K562 (cell line): ENCODE results near the gene CAMK1D. TPM values are rescaled to one million over a fixed set of nuclear protein-coding genes. Genes with fewer than 3 reads are reported as not detected.

Experiments
- ATAC-seq: fragments of 200-7000 bp; cut with Tn5 transposase; 3 replicates; pipeline ENCODE4 v1.9.1; 2020; ENCODE audit warnings: moderate library complexity
- BruUV-seq: library from RNA; stranded (reverse); fragments of 400-500 nt; replicated peaks from 2 replicates; lab custom pipeline; 2021; lab: Mats Ljungman, UMichigan
- CTCF ChIA-PET: fragments of 300-600 bp; formaldehyde crosslinking; extraction: SDS; loops from one replicate; lab custom pipeline; 2021; ENCODE audit warnings: low intra/inter-chr PET ratio; lab: Yijun Ruan, JAX
- POLR2A ChIA-PET: fragments of 300-600, 350-650 bp; sonication (Branson Sonifier 250); formaldehyde crosslinking; extraction: SDS; loops from one replicate; lab custom pipeline; 2021; ENCODE audit warnings: antibody characterized with exemption, inconsistent platforms; lab: Yijun Ruan, JAX
- DNase-seq, 4 experiments: peaks; one replicate each; pipeline versions ENCODE4 v3.0.0 to v3.0.0-alpha.2; 2011 to 2018; ENCODE audit warnings: low spot score in 3 of 4, mixed read lengths in 3 of 4; ENCODE audit errors: extremely low read depth in 1 of 4
- FAIRE-seq: peaks from 2 replicates; lab custom pipeline; 2011; peaks lifted over from hg19 to GRCh38; lab: Jason Lieb, UNC
- H2AFZ ChIP-seq: 2 replicates; pipeline ENCODE4 v1.6.0; 2011; ENCODE audit warnings: low read depth, low read length, control low read depth, inconsistent platforms
- H3K27ac ChIP-seq: fragments of 200-600 bp; 3 replicates; pipeline ENCODE4 v1.8.0; 2011; ENCODE audit warnings: low read depth, mild to moderate bottlenecking, control low read depth, inconsistent platforms, low read length, moderate library complexity, mixed read lengths; ENCODE audit errors: extremely low read depth
- H3K27me3 ChIP-seq, 2 experiments: fragments of 300-600 bp in 1 of 2; 2 replicates in 1 of 2; 3 replicates in 1 of 2; pipeline versions ENCODE4 v1.6.0 to v1.8.0; 2011; ENCODE audit warnings: inconsistent platforms in 2 of 2, low read length in 2 of 2, mild to moderate bottlenecking in 1 of 2, mixed read lengths in 1 of 2, moderate library complexity in 1 of 2; ENCODE audit not compliant: control insufficient read depth in 2 of 2, insufficient read depth in 2 of 2
- H3K36me3 ChIP-seq: fragments of 300-600 bp; 3 replicates; pipeline ENCODE4 v1.8.0; 2011; ENCODE audit warnings: mild to moderate bottlenecking, low read length, inconsistent platforms; ENCODE audit not compliant: control insufficient read depth, insufficient read depth
- H3K4me1 ChIP-seq, 2 experiments: fragments of 200-600 bp in 1 of 2; replicated peaks in 1 of 2; 2 replicates in 1 of 2; 3 replicates in 1 of 2; pipeline versions ENCODE4 v1.5.1 to v1.8.0; 2011; ENCODE audit warnings: inconsistent platforms in 2 of 2, low read length in 2 of 2, mild to moderate bottlenecking in 1 of 2, mixed read lengths in 1 of 2, moderate library complexity in 1 of 2; ENCODE audit not compliant: control insufficient read depth in 2 of 2, insufficient read depth in 2 of 2
- H3K4me2 ChIP-seq: 2 replicates; pipeline ENCODE4 v1.6.1; 2011; ENCODE audit warnings: low read length, control low read depth, inconsistent platforms, mixed read lengths; ENCODE audit not compliant: insufficient read depth
- H3K4me3 ChIP-seq: fragments of 200-600 bp; sonication (generic), shearing (Covaris generic); 2 replicates; pipeline ENCODE4 v1.5.1; 2016; ENCODE audit warnings: control low read depth, inconsistent platforms
- H3K79me2 ChIP-seq: fragments of 200-600 bp; 3 replicates; pipeline ENCODE4 v1.8.0; 2011; ENCODE audit warnings: low read length, inconsistent platforms; ENCODE audit not compliant: control insufficient read depth, insufficient read depth
- H3K9ac ChIP-seq, 2 experiments: 2 replicates each; pipeline versions ENCODE4 v1.6.0 to v1.6.1; 2011; ENCODE audit warnings: low read depth in 2 of 2, low read length in 2 of 2, control low read depth in 1 of 2, inconsistent platforms in 1 of 2, mild to moderate bottlenecking in 1 of 2, mixed read lengths in 1 of 2; ENCODE audit not compliant: insufficient read depth in 1 of 2
- H3K9me1 ChIP-seq: one replicate; pipeline ENCODE4 v1.6.0; 2011; ENCODE audit warnings: inconsistent platforms, mild to moderate bottlenecking, low read length, moderate library complexity; ENCODE audit not compliant: control insufficient read depth, insufficient read depth
- H3K9me3 ChIP-seq: replicated peaks from 2 replicates; pipeline ENCODE4 v1.5.1; 2011; ENCODE audit warnings: low read depth, low read length, inconsistent platforms; ENCODE audit not compliant: control insufficient read depth, insufficient read depth
- H4K20me1 ChIP-seq: replicated peaks from 2 replicates; pipeline ENCODE4 v1.6.1; 2011; ENCODE audit warnings: low read length, inconsistent platforms, mixed read lengths; ENCODE audit not compliant: control insufficient read depth, insufficient read depth
- FOXA3 ChIP-seq, 2 experiments: fragments of 450-650 bp in 1 of 2; sonication (generic) in 1 of 2; formaldehyde crosslinking; IDR thresholded peaks in 1 of 2; conservative IDR thresholded peaks in 1 of 2; 2 replicates each; pipeline versions ENCODE4 v1.4.0 to v1.8.0; 2020 to 2022; ENCODE audit warnings: mild to moderate bottlenecking in 2 of 2, missing genetic modification reagents in 1 of 2
- NR1H2 ChIP-seq: sonication (generic); formaldehyde crosslinking; IDR thresholded peaks from 2 replicates; pipeline ENCODE4 v1.4.0; 2020; ENCODE audit warnings: mild to moderate bottlenecking, missing genetic modification reagents
- ZNF57 ChIP-seq: fragments of 450-650 bp; formaldehyde crosslinking; IDR thresholded peaks from 2 replicates; pipeline ENCODE4 v1.4.0; 2020; ENCODE audit warnings: mild to moderate bottlenecking, moderate library complexity
- WGBS: fragments of 100-300 bp; shearing (Covaris generic); methylation state at CpG from one replicate; pipeline ENCODE4 v1.1.6; 2016; ENCODE audit warnings: low coverage, mixed read lengths; ENCODE audit not compliant: insufficient coverage; ENCODE audit errors: missing lambda C conversion rate; 5-methylcytosine and 5-hydroxymethylcytosine counted together
- in situ Hi-C: fragments of 300-500 bp; cut with MboI; formaldehyde crosslinking; loops from 4 replicates; pipeline ENCODE4 v1.15.0; 2018; ENCODE audit warnings: inconsistent platforms, mixed read lengths
- intact Hi-C: fragments of 100-400 bp; cut with micrococcal nuclease; formaldehyde crosslinking; loops from 2 replicates; pipeline ENCODE4 v1.14.2; 2022
- polyA plus RNA-seq, 8 experiments: library from polyadenylated mRNA; depleted of rRNA in 4 of 8; stranded (reverse) in 5 of 8; unstranded in 3 of 8; fragments of >200 nt; fragmentation: Nextera tagmentation in 2 of 8; fragmentation: Illumina TruSeq in 1 of 8; extraction: Ambion mirVana in 2 of 8; extraction: Trizol in 1 of 8; gene quantifications; 2 replicates each; pipeline versions ENCODE4 v1.2.1 to v1.2.3, GENCODE V29; 2011 to 2014; ENCODE audit warnings: inconsistent platforms in 1 of 8, missing spikeins in 1 of 8
- total RNA-seq, 7 experiments: library from RNA; depleted of rRNA in 6 of 7; stranded (reverse); fragments of >200 nt in 6 of 7; fragmentation: Illumina TruSeq in 2 of 7; extraction: Trizol in 2 of 7; gene quantifications; 2 replicates each; pipeline versions ENCODE4 v1.2.1 to v1.2.3, GENCODE V29; 2011 to 2021; ENCODE audit warnings: low replicate concordance in 1 of 7
- TF ChIP-seq, protein P1 (sequence below): fragments of 200-400 bp; formaldehyde crosslinking; IDR thresholded peaks from 2 replicates; pipeline ENCODE4 v1.6.1; 2017; ENCODE audit warnings: mild to moderate bottlenecking, low read depth, low read length, moderate library complexity

Gene CAMK1D
- total and polyA plus RNA-seq, 9 of the 15 experiments (the other 6 are each of a cell fraction or from before 2014, with no cell fraction given) = 0.12 to 0.24 (median 0.20) TPM; not detected in 5

GRCh38 chr10:12808014-12808613 is 458.8 kb downstream of the CAMK1D start:
- FAIRE-seq (no peak), ATAC-seq (no peak)

More at GRCh38 chr10:12808014-12808613, 458.8 kb downstream of the CAMK1D start:
- Histone ChIP-seq H3K4me2 (no peak overlapping the region), H3K4me3 (no peak overlapping the region), H3K9me1 (no peaks in the 10 kb centered on the region), H3K36me3 (no peaks in the 10 kb centered on the region), H3K27ac (no peak overlapping the region), H2AFZ (no peak overlapping the region), H3K9ac (no peak overlapping the region), H3K79me2 (no peaks in the 10 kb centered on the region), H3K4me1 (no peaks in the 10 kb centered on the region), H3K9me3 (no peaks in the 10 kb centered on the region), H3K27me3 (peaks cover 4 to 34% of the 10 kb centered on the region in 2 experiments; a peak in 3 of 5 replicates), H4K20me1 (no peaks in the 10 kb centered on the region)
- ChIA-PET CTCF (no interaction called here), POLR2A (interaction anchor here (1.1 kb wide), 1 partner anchor 100 kb away, joined by 3 read pairs; no protein-coding TSS in a partner anchor)
- DNase-seq = no peak
- in situ Hi-C loops = no loop called here
- intact Hi-C loops = no loop called here
- WGBS = 2% methylated on average over 10 of the region's 11 CpGs
- TF ChIP-seq, protein P1, sequence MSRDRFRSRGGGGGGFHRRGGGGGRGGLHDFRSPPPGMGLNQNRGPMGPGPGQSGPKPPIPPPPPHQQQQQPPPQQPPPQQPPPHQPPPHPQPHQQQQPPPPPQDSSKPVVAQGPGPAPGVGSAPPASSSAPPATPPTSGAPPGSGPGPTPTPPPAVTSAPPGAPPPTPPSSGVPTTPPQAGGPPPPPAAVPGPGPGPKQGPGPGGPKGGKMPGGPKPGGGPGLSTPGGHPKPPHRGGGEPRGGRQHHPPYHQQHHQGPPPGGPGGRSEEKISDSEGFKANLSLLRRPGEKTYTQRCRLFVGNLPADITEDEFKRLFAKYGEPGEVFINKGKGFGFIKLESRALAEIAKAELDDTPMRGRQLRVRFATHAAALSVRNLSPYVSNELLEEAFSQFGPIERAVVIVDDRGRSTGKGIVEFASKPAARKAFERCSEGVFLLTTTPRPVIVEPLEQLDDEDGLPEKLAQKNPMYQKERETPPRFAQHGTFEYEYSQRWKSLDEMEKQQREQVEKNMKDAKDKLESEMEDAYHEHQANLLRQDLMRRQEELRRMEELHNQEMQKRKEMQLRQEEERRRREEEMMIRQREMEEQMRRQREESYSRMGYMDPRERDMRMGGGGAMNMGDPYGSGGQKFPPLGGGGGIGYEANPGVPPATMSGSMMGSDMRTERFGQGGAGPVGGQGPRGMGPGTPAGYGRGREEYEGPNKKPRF = no peak
- TF ChIP-seq FOXA3 (CRISPR knock-in tag; conservative IDR thresholded peaks at IDR 0.05 in 1 of 2, IDR thresholded peaks at IDR 0.05 in 1 of 2) = no peak
- no peak for TF ChIP-seq NR1H2
- TF ChIP-seq ZNF57 (CRISPR knock-in tag) = no peak
- BruUV-seq = no TSS peak
